Measurements from ENCODE around the gene C6orf15.

The C6orf15 gene

GRCh38 chr6:31113861-31114540 lies 1.6 kb upstream of the C6orf15 start:
- TF ChIP-seq, protein P1, sequence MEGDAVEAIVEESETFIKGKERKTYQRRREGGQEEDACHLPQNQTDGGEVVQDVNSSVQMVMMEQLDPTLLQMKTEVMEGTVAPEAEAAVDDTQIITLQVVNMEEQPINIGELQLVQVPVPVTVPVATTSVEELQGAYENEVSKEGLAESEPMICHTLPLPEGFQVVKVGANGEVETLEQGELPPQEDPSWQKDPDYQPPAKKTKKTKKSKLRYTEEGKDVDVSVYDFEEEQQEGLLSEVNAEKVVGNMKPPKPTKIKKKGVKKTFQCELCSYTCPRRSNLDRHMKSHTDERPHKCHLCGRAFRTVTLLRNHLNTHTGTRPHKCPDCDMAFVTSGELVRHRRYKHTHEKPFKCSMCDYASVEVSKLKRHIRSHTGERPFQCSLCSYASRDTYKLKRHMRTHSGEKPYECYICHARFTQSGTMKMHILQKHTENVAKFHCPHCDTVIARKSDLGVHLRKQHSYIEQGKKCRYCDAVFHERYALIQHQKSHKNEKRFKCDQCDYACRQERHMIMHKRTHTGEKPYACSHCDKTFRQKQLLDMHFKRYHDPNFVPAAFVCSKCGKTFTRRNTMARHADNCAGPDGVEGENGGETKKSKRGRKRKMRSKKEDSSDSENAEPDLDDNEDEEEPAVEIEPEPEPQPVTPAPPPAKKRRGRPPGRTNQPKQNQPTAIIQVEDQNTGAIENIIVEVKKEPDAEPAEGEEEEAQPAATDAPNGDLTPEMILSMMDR (IDR thresholded peaks at IDR 0.05; ENCODE audit: borderline replicate concordance, control extremely low read depth, extremely low read depth, insufficient read depth, missing control alignments): no peak
- in situ Hi-C loops (cut with MboI; ENCODE audit: low sequenced_read_pairs, unreplicated experiment): no loop called here
- peak; percentile 3 for DNase-seq (ENCODE audit: low spot score)

GRCh38 chr6:31111712-31112111 lies 663 bp downstream of the C6orf15 start:
- TF ChIP-seq, protein P1 (IDR thresholded peaks at IDR 0.05; ENCODE audit: borderline replicate concordance, control extremely low read depth, extremely low read depth, insufficient read depth, missing control alignments): no peak
- in situ Hi-C loops (cut with MboI; ENCODE audit: low sequenced_read_pairs, unreplicated experiment): no loop called here
- peak; percentile 10 for DNase-seq (ENCODE audit: low spot score)

- in situ Hi-C loops (cut with MboI; ENCODE audit: low sequenced_read_pairs, unreplicated experiment): no loop called here
- TF ChIP-seq, protein P1 (IDR thresholded peaks at IDR 0.05; ENCODE audit: borderline replicate concordance, control extremely low read depth, extremely low read depth, insufficient read depth, missing control alignments): no peak
- peak; percentile 6 for DNase-seq (ENCODE audit: low spot score)
These were observed 1.4 kb downstream of the C6orf15 start for GRCh38 chr6:31110825-31111582.

DNA sequence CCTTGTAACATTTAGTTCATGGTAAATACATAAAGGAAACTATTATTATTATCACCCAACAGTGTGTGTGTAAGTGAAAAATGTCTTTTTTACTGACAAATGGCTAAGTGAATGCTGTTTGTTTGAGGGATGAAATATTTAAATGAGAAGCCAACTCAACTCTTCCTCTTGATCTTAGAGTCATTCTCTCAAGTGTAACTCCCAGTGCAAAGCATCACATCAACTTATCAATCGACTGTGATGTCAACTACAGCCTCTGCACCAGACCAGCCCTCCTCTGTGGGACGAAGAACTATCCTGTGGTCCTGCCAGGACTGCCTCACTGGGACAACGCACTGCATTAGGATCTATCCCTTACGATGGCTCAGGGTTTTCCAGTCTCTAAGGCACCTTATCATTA lies 5.3 kb downstream of the C6orf15 start:
- in situ Hi-C loops (cut with MboI; ENCODE audit: low sequenced_read_pairs, unreplicated experiment): no loop called here
- DNase-seq (ENCODE audit: low spot score): peak; percentile 3
- TF ChIP-seq, protein P1 (IDR thresholded peaks at IDR 0.05; ENCODE audit: borderline replicate concordance, control extremely low read depth, extremely low read depth, insufficient read depth, missing control alignments): no peak

DNA sequence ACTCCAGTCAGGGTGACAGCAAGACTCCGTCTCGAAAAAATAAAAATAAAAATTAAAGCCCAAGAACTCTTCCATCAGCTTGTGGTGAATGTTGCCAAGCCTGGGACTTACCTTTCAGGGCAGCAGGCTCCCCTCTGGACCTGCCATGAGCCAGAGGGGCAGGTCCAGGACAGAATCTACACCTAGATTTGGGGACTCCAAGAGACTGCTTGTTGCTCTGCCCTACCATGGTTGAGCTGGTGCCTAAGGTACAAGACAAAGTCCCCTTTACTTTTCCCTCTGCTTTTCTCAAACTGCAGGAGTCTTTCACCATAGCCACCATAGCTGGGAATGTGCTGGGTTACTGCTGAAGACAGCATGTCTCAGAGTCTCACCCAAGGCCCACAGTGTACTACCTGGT lies 9.2 kb downstream of the C6orf15 start:
- TF ChIP-seq, protein P1 (IDR thresholded peaks at IDR 0.05; ENCODE audit: borderline replicate concordance, control extremely low read depth, extremely low read depth, insufficient read depth, missing control alignments): no peak
- in situ Hi-C loops (cut with MboI; ENCODE audit: low sequenced_read_pairs, unreplicated experiment): no loop called here
- no peak for DNase-seq (ENCODE audit: low spot score)

DNA sequence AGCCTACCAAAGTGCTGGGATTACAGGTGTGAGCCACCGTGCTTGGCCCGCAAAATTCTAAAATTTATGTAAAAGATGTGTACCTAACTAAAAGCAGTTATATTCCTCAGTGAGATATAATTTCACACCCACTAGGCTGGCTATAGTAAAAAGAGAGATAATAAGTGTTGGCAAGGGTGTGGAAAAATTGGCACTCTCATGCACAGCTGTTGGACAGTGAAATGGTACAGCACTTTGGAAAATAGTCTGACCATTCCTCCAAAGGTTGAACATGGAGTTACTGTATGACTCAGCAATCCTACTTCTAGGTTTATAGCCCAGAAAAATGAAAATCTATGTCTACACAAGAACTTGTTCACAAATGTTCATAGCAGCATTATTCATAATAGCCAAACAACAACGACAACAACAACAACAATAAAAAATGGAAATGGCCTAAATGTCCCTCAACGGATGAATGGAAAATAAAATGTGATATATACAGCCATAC lies 13.9 kb downstream of the C6orf15 start:
- DNase-seq (ENCODE audit: low spot score): no peak
- in situ Hi-C loops (cut with MboI; ENCODE audit: low sequenced_read_pairs, unreplicated experiment): no loop called here
- TF ChIP-seq, protein P1 (IDR thresholded peaks at IDR 0.05; ENCODE audit: borderline replicate concordance, control extremely low read depth, extremely low read depth, insufficient read depth, missing control alignments): no peak

All from GM13976 (cell line).